Activated T-cell treated with anti-CD3 and anti-CD28 coated beads, Interleukin-2, amount 50 U/mL, for 72 hours (primary cell): ENCODE measurements around the gene HIVEP3. TPM values are rescaled to one million over a fixed set of nuclear protein-coding genes. Genes with fewer than 3 reads are reported as not detected.

Source experiments
- ATAC-seq, 2 donors: fragments of 150-1000 bp; cut with Tn5 transposase; replicated peaks in 1 of 2; 2 replicates each; pipeline ENCODE4 v1.10.0; 2021; ENCODE audit warnings: moderate library complexity in 2 of 2, mild to moderate bottlenecking in 1 of 2
- DNase-seq, 2 donors: peaks; one replicate each; pipeline ENCODE4 v3.0.0; 2021 to 2022; ENCODE audit warnings: mixed read lengths in 1 of 2
- H3K27ac Mint-ChIP-seq: one replicate; pipeline ENCODE4 v1.8.0; 2022; ENCODE audit warnings: mild to moderate bottlenecking, moderate library complexity, mixed read lengths
- H3K27me3 Mint-ChIP-seq: one replicate; pipeline ENCODE4 v1.8.0; 2022; ENCODE audit warnings: low read depth, mixed read lengths
- H3K36me3 Mint-ChIP-seq, 2 donors: one replicate each; pipeline ENCODE4 v1.8.0; 2022; ENCODE audit warnings: mixed read lengths in 2 of 2, mild to moderate bottlenecking in 1 of 2; ENCODE audit not compliant: insufficient read depth in 2 of 2
- H3K4me1 Mint-ChIP-seq: one replicate; pipeline ENCODE4 v1.8.0; 2022; ENCODE audit warnings: low read depth, mixed read lengths
- H3K4me3 Mint-ChIP-seq, 2 donors: one replicate each; pipeline ENCODE4 v1.8.0; 2022; ENCODE audit warnings: mild to moderate bottlenecking in 2 of 2, mixed read lengths in 2 of 2, moderate library complexity in 2 of 2
- H3K9me3 Mint-ChIP-seq, 2 donors: one replicate each; pipeline ENCODE4 v1.8.0; 2022; ENCODE audit warnings: mixed read lengths in 2 of 2
- total RNA-seq, 2 donors: library from RNA; stranded (reverse); gene quantifications; one replicate each; pipeline ENCODE4 v1.2.3, GENCODE V29; 2022

HIVEP3 gene
- total RNA-seq, 2 donors from 2014 or later = 22.8 to 29.2 TPM

DNA sequence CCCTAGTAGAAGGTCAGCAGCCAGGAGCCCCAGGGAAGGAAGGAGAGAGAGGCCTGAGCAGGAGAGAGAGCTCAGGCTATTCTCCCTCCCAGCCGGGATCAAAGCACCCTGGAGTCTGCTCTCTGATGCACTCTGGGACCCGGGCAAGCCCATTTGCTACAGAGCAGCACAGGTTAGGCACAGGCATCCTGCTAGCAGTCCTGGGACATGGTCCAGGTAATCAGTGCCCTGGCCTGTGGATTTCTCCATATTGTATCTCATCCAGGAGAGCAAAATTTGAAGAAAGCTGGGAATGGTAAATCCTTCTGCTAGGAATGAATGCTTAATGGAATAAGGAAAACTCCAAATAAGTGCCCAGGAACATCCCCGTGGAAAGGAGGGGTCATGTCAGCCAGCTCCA is 130.3 kb downstream of the HIVEP3 start:
- DNase-seq (no peak), ATAC-seq (no peak)
- no peaks in the 10 kb centered on the region for H3K27me3 Mint-ChIP-seq
- H3K36me3 Mint-ChIP-seq = peaks cover 3 to 9% of the 10 kb centered on the region in 2 donors
- peaks cover 2% of the 10 kb centered on the region in 2 donors for H3K9me3 Mint-ChIP-seq
- peaks cover 59% of the 10 kb centered on the region for H3K4me1 Mint-ChIP-seq
- H3K4me3 Mint-ChIP-seq = no peak overlapping the region
- no peak overlapping the region for H3K27ac Mint-ChIP-seq

GRCh38 chr1:41784531-41785274 is 134.0 kb downstream of the HIVEP3 start:
- H3K27me3 Mint-ChIP-seq = no peaks in the 10 kb centered on the region
- no peak overlapping the region for H3K4me3 Mint-ChIP-seq
- peaks cover 47% of the 10 kb centered on the region for H3K4me1 Mint-ChIP-seq
- ATAC-seq = no peak
- no peak for DNase-seq
- no peak overlapping the region for H3K27ac Mint-ChIP-seq
- H3K36me3 Mint-ChIP-seq = peaks cover 3 to 5% of the 10 kb centered on the region in 2 donors
- no peaks in the 10 kb centered on the region for H3K9me3 Mint-ChIP-seq

- DNase-seq = peak; percentile 42 to 63
Measured at GRCh38 chr1:41783189-41783639, 135.5 kb downstream of the HIVEP3 start.

DNA sequence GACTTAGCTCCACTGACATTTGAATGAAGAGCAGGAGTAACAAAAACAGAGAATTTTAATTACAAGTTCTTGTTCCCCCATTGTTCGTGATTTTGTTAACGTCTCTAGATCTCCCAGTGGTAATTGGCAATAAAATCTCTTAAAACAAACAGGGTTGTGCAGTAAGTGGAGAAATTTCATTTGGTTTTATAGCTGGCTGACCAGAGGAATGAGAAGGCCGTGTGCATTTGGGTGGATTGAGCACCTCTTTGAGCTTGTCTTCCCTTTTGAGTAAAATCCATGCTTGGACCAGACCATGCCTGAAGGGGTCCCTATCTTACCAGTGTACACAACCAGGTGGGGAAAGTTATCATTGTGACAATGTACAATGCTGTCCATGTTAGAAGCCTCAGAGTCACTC is 137.8 kb downstream of the HIVEP3 start:
- Mint-ChIP-seq H3K4me1 (peaks cover 49% of the 10 kb centered on the region), H3K27ac (no peak overlapping the region), H3K4me3 (no peak overlapping the region), H3K36me3 (peaks cover 3 to 4% of the 10 kb centered on the region in 2 donors), H3K27me3 (no peaks in the 10 kb centered on the region), H3K9me3 (no peaks in the 10 kb centered on the region)
- DNase-seq = no peak
- ATAC-seq = no peak

More at GRCh38 chr1:41783189-41783639, 135.5 kb downstream of the HIVEP3 start:
- H3K9me3 Mint-ChIP-seq = no peaks in the 10 kb centered on the region
- ATAC-seq = peak; percentile 96 to 97
- H3K27ac Mint-ChIP-seq = peak overlapping the region; percentile 12
- H3K4me3 Mint-ChIP-seq = peak overlapping the region; percentile 40 to 74
- H3K27me3 Mint-ChIP-seq = no peaks in the 10 kb centered on the region
- peaks cover 49% of the 10 kb centered on the region for H3K4me1 Mint-ChIP-seq
- peaks cover 3 to 5% of the 10 kb centered on the region in 2 donors for H3K36me3 Mint-ChIP-seq

DNA sequence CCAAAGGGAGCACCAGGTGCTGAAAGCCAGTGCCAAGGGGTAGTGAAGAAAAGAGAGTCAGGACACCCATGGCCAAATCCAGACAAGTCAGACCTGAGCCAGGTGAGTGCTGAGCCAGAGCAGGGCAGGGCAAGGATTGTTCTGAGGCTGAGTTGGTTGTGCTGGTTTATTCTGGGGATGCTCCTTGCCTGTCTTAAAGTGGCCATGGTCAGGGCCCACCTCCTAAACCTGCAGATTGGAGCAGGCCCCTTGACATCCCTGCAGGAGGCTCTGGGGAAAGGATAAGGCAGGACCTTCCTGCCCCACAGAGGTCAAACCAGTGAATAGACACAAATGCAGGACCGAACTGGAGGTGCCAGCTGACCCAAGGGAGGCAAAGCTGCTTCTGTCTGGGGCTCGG is 138.4 kb downstream of the HIVEP3 start:
- peaks cover 48% of the 10 kb centered on the region for H3K4me1 Mint-ChIP-seq
- DNase-seq (no peak), ATAC-seq (no peak)
- H3K36me3 Mint-ChIP-seq = peaks cover 3 to 4% of the 10 kb centered on the region in 2 donors
- H3K9me3 Mint-ChIP-seq = no peaks in the 10 kb centered on the region
- no peak overlapping the region for H3K4me3 Mint-ChIP-seq
- no peaks in the 10 kb centered on the region for H3K27me3 Mint-ChIP-seq
- H3K27ac Mint-ChIP-seq = no peak overlapping the region

DNA sequence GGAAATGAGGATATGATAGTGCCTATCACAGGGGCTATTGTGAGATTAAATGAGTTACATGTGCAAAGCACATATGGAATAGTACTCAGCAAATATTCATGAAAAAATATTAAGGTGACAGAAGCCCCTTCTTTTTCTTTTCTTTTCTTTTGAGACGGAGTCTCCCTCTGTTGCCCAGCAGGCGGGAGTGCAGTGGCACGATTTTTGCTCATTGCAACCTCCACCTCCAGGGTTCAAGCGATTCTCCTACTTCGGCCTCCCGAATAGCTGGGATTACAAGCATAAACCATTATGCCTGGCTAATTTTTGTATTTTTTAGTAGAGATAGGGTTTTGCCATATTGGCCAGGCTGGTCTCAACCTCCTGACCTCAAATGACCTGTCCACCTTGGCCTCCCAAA is 139.4 kb downstream of the HIVEP3 start:
- H3K9me3 Mint-ChIP-seq = no peaks in the 10 kb centered on the region
- no peaks in the 10 kb centered on the region for H3K27me3 Mint-ChIP-seq
- ATAC-seq = no peak
- H3K36me3 Mint-ChIP-seq = peaks cover 2 to 4% of the 10 kb centered on the region in 2 donors
- no peak overlapping the region for H3K4me3 Mint-ChIP-seq
- peaks cover 39% of the 10 kb centered on the region for H3K4me1 Mint-ChIP-seq
- no peak for DNase-seq
- H3K27ac Mint-ChIP-seq = no peak overlapping the region

GRCh38 chr1:41777695-41778094 is 141.0 kb downstream of the HIVEP3 start:
- ATAC-seq (no peak), DNase-seq (no peak)
- peaks cover 0 to 4% of the 10 kb centered on the region in 2 donors for H3K36me3 Mint-ChIP-seq
- H3K27ac Mint-ChIP-seq = no peak overlapping the region
- no peaks in the 10 kb centered on the region for H3K9me3 Mint-ChIP-seq
- H3K4me3 Mint-ChIP-seq = no peak overlapping the region
- no peaks in the 10 kb centered on the region for H3K27me3 Mint-ChIP-seq
- peaks cover 27% of the 10 kb centered on the region for H3K4me1 Mint-ChIP-seq

DNA sequence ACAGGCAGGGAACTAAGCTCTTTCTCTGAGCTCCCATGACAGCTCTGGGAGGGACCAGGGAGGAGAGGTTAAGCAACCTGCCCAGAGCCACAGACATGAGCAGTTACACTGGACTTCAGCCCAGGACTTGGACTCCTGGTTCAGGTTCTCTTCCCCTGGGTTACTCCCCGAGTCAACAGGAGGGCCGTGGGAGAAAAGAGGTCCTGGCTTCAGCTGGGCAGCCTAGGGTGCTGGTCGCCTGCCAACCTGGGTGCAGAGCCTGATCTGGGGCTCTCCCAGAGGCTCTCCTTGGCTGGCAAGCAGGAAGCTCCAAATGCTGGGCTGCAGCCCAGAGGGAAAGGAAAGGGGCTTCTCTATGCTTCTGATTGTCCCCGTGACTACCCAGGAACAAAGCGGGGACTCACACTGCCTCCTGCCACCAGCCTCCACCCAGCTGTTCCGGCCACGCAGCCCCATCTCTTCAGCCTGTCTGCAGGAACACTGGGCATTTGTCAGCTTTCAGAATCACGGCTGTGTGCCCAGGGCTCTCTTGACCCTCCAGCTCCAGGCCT is 141.8 kb downstream of the HIVEP3 start:
- no peak for ATAC-seq
- Mint-ChIP-seq H3K27me3 (no peaks in the 10 kb centered on the region), H3K36me3 (peaks cover 0 to 2% of the 10 kb centered on the region in 2 donors), H3K27ac (no peak overlapping the region), H3K4me1 (peaks cover 23% of the 10 kb centered on the region), H3K4me3 (no peak overlapping the region), H3K9me3 (no peaks in the 10 kb centered on the region)
- DNase-seq = no peak

DNA sequence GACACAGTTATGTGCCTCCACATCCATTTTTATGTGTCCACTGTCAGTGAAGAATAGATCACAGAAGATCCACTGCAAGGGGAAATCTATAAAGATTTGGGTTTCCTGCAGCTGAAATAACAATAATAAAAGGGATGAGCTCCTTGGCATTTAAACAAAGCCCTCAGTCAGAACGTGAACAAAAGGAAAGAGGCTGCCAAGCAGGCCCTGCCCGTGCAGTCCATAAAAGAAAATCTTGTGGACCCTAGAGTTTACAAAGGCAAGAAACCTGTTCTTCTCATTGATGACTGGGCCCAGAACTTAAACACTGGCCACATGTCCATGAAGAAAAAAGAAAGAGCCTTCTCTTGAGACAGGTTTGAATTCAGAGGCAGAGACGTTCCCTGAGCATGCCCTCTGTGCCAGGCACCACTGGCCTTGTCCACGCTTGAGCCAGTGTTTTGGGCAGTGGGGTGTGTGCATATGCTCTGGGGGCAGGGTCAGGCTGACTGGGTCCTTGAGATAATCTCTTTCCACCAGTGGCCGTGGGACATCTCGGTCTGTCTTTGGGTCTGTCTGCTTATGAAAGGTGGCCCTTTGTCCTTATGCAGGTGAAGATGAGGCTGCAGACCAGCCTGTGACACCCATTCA is 142.7 kb downstream of the HIVEP3 start:
- Mint-ChIP-seq H3K4me3 (no peak overlapping the region), H3K9me3 (no peaks in the 10 kb centered on the region), H3K36me3 (no peaks in the 10 kb centered on the region), H3K27ac (no peak overlapping the region), H3K4me1 (peaks cover 20% of the 10 kb centered on the region), H3K27me3 (no peaks in the 10 kb centered on the region)
- ATAC-seq (no peak), DNase-seq (no peak)

DNA sequence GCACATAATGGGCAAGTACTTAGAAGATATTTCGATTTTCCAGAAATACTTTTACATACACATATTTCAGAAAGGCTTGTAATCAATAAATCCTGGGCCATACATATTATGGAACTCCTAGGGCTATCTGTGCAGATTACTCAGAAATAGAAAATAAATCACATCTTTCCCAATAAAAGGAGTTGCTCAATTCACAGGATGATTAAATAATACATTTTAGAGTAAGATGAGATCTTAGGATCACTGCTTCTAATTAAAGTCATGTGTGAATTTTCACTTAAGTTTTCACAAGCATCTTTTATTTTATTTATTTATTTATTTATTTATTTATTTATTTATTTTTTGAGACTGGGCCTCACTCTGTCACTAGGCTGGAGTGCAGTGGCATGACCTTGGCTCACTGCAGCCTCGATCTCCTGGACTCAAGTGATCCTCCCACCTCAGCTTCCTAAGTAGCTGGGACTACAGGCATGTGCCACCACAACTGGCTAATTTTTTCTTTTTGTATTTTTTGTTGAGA is 144.2 kb downstream of the HIVEP3 start:
- H3K9me3 Mint-ChIP-seq = no peaks in the 10 kb centered on the region
- ATAC-seq (no peak), DNase-seq (no peak)
- H3K36me3 Mint-ChIP-seq = no peaks in the 10 kb centered on the region
- H3K4me3 Mint-ChIP-seq = no peak overlapping the region
- peaks cover 18% of the 10 kb centered on the region for H3K4me1 Mint-ChIP-seq
- no peak overlapping the region for H3K27ac Mint-ChIP-seq
- H3K27me3 Mint-ChIP-seq = no peaks in the 10 kb centered on the region

DNA sequence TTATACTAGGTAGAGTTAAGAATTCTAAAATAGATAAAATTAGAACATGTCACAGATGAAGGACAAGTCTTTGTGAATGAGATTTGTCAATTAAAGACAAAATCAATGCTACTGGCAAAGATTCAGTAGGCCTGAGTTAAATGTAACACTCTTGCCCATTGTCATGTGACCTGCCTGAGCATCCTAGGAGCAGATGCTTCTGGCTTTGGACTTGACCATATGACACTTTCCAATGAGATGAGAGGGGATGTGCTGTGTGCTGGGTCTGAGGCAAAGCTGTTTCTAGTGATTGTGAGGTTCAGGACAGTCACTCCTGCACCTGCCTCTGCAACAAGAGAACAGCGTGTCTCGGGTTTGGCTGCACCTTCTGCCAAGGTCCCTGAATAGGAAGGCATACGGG is 144.9 kb downstream of the HIVEP3 start:
- Mint-ChIP-seq H3K27ac (no peak overlapping the region), H3K4me1 (peaks cover 14% of the 10 kb centered on the region), H3K27me3 (no peaks in the 10 kb centered on the region), H3K36me3 (no peaks in the 10 kb centered on the region), H3K4me3 (no peak overlapping the region), H3K9me3 (no peaks in the 10 kb centered on the region)
- no peak for DNase-seq
- ATAC-seq = no peak

DNA sequence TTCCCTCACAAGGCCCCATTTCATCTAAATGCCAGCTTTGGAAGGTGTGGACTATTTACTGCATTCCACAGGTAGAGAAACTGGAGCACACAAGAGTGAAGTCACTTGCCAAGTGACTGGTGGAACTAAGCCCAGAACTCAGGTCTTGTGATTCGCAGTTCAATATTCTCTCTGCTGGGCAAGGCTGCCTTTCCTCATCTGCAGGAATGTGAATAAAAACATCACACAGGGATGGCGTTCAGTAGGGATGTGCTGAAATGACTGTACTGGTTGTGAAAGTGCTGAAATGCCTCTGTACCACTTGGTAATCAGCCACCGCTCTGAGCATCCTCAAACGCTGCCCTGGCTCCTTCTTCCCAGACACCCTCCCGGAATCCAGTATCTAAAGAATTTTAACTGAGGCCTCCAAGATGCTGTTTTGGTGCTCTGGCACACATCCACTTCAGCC is 145.6 kb downstream of the HIVEP3 start:
- DNase-seq = no peak
- H3K4me1 Mint-ChIP-seq = peaks cover 14% of the 10 kb centered on the region
- ATAC-seq = no peak
- no peaks in the 10 kb centered on the region for H3K9me3 Mint-ChIP-seq
- H3K4me3 Mint-ChIP-seq = no peak overlapping the region
- no peaks in the 10 kb centered on the region for H3K36me3 Mint-ChIP-seq
- no peak overlapping the region for H3K27ac Mint-ChIP-seq
- no peaks in the 10 kb centered on the region for H3K27me3 Mint-ChIP-seq

DNA sequence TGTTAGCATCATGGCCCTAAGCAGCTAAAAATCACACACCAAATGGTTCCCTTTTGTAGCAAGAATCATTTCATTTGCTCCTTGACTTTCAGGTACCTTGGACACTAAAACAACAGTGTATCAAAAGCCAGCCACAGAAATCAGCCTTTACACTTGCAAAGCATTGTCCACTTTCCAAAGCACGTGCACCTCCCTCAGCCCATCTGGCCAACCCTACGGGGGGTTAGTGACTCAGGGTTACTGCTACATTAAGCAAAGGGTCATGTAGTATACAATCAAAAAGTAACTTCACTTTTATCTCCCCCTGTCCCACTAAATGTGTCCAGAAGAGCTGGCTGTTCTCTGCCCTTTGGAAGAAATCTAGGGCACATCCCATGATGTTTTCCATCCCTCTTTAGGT is 149.7 kb downstream of the HIVEP3 start:
- DNase-seq (no peak), ATAC-seq (no peak)
- Mint-ChIP-seq H3K4me3 (no peak overlapping the region), H3K9me3 (peaks cover 0 to 2% of the 10 kb centered on the region in 2 donors), H3K36me3 (no peaks in the 10 kb centered on the region), H3K4me1 (peaks cover 20% of the 10 kb centered on the region), H3K27me3 (no peaks in the 10 kb centered on the region), H3K27ac (no peak overlapping the region)
